HG03175 (cell line): Measurements from ENCODE around the gene LENEP.

Source experiments
- ATAC-seq: cut with Tn5 transposase; IDR thresholded peaks from one replicate; pipeline ENCODE4 v1.9.1; 2021; ENCODE audit warnings: mild to moderate bottlenecking, moderate library complexity; ENCODE audit not compliant: unreplicated experiment

Gene LENEP

DNA sequence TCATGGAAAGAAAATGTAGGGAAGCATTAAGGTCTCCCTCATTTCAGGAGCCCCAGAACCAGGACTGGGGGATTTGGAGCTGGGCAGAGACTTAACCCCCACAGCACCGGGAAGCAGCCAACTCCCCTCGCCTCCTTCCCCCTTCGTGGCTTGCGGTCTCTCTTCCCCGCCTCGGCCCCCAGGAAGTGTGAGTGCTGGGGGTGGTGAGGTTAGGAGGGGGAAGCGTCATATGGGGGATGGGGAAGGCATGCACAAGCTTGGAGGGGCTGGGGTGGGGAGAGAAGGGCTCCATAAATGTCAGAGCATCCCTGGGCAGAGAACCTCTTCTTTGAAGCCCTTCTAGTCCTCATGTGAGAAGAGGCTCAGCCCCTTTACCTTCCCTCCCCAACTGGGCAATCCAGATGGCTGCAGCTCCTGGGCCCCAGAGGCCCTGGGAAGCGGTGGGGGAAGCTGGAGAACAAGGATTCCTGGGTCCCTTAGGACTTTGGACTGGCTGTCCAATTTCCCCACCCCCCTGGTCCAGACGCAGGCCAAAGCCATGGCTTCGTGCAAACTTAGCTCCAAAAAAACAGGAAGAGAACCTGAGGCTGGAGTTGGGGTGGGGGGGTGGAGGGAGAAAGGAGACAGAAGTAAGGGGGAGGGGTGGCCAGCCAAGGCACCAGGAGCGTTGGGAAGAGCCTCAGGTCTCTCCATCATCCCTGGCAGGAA is 17.0 kb downstream of the LENEP start:
- ATAC-seq: no peak

GRCh38 chr1:155011004-155011416 is 17.6 kb downstream of the LENEP start:
- no peak for ATAC-seq

DNA sequence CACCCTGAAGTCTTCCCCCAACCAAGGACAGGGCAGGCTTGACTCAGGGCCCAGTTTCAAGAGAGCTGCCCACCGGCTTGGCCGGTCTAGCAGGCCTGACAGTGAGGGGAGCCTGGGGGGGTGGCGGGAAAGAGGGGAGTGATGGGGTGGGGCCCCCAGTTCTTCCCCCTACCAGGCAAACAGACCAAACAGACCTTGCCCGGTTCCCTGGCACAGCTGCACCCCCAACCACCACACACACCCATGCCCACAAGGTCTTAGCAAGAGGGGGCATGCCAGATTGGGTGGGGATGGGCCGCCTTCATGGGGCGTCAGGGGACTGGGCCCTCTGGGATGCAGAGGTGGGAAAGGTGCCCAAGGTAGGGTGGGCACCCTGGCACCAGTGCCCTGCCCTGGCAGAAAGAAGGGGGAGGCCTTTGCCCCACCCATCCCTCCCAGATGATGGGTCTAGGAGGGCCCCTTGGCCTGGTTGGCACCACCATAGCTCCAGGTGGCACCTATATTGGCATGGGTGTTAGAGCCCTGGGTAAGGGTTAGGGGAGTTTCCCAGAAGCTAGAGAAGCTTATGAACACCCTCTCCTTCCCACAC is 18.1 kb downstream of the LENEP start:
- ATAC-seq: no peak

DNA sequence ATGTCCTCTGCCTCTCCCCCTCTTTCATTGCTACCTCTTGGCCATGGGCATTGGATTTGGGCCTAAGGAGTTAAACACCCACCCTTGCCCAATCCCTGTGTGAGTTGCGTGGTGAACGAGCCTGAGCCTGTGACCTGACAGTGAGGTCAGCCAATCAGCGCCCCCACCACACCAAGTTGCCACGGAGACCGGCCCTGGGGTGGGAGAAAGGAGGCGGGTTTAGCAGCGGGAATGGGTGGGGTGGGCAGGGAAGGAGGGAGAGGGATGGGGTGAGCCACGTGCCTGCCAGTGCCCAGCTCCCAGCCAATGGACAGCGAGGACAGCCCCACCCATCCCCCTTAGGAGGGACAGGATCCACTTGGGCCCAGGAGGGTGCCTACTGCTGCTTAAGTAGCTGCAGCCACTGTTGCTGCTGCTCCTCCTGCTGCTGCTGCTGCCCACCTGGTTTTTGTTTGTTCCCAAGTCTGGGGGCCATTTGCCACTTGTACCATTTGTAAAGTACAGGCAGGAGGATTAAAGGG is 18.7 kb downstream of the LENEP start:
- ATAC-seq: no peak

GRCh38 chr1:155012776-155013602 is 19.6 kb downstream of the LENEP start:
- ATAC-seq: no peak

GRCh38 chr1:155013632-155014031 is 20.2 kb downstream of the LENEP start:
- no peak for ATAC-seq

DNA sequence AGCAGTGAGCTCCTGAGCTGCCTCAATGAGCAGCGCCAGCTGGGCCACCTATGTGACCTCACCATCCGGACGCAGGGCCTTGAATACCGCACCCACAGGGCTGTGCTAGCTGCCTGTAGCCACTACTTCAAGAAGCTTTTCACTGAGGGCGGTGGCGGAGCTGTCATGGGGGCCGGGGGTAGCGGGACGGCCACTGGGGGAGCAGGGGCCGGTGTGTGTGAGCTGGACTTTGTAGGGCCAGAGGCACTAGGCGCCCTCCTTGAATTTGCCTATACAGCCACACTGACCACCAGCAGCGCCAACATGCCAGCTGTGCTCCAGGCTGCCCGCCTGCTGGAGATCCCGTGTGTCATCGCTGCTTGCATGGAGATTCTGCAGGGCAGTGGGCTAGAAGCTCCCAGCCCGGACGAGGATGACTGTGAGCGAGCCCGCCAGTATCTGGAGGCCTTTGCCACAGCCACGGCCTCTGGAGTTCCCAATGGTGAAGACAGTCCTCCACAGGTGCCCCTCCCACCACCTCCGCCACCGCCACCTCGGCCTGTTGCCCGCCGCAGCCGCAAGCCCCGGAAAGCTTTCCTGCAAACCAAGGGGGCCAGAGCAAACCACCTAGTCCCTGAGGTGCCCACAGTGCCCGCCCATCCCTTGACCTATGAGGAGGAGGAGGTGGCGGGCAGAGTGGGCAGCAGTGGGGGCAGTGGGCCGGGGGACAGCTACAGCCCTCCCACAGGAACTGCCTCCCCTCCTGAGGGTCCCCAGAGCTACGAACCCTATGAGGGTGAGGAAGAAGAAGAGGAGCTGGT is 21.5 kb downstream of the LENEP start:
- no peak for ATAC-seq

GRCh38 chr1:155015527-155016230 is 22.3 kb downstream of the LENEP start:
- ATAC-seq: no peak

DNA sequence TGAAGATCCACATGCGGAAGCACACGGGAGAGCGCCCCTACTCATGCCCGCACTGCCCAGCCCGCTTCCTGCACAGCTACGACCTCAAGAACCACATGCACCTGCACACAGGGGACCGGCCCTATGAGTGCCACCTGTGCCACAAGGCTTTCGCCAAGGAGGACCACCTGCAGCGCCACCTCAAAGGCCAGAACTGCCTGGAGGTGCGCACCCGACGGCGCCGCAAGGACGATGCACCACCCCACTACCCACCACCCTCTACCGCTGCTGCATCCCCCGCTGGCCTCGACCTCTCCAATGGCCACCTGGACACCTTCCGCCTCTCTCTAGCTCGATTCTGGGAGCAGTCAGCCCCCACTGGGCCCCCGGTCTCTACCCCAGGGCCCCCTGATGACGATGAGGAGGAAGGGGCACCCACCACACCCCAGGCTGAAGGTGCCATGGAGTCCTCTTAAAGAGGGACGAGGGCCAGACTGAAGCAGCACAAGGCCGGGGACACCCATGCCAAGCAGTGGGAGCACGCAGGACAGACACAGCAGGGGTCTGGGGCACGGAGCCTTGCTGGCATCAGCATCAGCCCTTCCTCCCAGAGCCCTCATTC is 22.9 kb downstream of the LENEP start:
- ATAC-seq: peak; percentile 6

GRCh38 chr1:155017041-155017945 is 23.9 kb downstream of the LENEP start:
- peak; percentile 79 for ATAC-seq

- ATAC-seq: no peak
Observed at GRCh38 chr1:155017946-155018316, 24.5 kb downstream of the LENEP start.

- no peak for ATAC-seq
Observed at GRCh38 chr1:155018617-155019348, 25.4 kb downstream of the LENEP start.

GRCh38 chr1:155019377-155020245 is 26.2 kb downstream of the LENEP start:
- ATAC-seq: no peak

DNA sequence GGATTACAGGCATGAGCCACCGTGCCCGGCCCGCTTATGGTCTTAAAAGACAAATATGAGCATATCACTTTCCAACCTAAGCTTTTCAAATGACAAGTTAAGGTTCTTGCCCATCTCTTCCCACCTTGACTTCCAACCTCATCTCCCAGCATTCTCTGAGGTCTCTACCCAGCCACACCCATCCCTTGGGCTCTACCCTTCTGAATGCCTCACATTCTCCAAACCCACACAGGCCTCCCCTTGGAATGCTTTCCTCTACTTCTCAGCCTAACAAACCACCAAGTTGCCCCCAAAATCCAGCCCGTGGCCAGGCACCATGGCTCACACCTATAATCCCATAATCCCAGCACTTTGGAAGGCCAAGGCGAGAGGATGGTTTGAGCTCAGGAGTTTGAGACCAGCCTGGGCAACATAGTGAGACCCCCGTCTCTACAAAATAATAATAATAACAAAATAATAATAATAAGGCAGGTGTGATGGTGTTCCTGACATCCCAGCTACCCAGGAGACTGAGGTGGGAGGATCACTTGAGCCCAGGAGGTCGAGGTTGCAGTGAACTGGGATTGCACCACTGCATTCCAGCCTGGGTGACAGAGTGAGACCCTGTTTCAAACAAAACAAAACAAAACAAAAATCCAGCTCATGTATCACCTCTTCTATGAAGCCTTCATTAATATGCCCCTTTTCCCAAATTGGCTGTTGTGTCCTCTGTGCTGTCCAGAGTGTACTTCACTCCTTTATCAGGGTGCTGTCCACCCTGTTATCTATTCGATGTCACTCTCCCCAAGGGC is 28.9 kb downstream of the LENEP start:
- no peak for ATAC-seq

DNA sequence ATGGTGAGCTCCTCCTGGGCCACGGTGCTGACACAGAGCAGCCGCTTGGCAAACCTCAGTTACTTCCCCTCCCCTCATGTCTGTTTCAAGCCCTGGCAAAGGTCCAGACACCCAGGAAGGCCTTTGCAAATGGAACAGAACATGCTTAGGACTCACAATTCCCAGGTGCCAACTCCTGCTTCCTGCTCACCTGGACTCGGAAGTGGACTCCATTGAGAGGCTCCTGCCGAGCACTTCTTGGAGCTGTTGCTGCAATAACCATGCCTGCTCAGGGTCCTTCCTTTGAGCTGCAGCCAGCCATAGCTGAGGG is 29.5 kb downstream of the LENEP start:
- ATAC-seq: no peak

DNA sequence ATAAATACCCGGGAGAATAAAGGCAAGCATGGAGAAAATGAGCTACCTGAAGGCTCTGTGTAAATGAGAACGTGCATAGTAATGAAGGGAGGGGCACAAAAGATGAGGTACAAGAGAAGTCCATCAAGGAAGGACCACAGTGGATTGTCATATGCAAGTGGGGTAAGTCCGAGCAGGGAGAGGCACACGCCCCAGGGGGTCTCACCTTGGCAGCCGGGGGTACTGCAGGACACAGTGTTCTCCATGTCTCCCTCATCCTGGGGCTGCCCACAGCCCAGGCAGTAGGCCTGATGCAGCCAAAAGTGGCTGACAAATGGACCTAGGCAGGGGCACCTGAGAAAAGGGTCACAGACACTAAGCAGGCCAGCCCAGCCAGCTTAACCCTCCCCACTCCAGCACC is 30.2 kb downstream of the LENEP start:
- ATAC-seq: no peak

DNA sequence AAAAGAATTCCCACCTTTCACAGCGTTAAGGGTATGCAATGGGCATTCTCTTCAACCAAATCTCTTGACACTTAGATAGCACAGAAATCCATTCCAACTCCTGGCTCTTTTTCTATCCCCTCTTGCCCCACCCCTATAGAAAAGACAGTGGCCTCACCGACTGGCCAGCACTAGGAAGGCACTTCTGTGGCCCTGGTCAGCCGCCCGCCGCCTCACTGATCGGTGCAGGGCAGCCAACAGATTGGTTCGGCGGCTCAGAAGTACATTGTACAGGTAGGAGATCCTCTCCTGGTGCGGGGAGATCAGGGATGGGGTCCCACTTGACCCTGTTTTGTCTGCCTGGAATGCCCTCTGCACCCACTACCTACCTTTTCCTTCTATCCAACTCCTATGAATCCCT is 30.9 kb downstream of the LENEP start:
- no peak for ATAC-seq
